HG03097 (cell line): ENCODE measurements around the gene MAML2.

Experiments
- ATAC-seq: cut with Tn5 transposase; IDR thresholded peaks from one replicate; pipeline ENCODE4 v1.9.1; 2021; ENCODE audit not compliant: unreplicated experiment, low FRiP score

The MAML2 gene

DNA sequence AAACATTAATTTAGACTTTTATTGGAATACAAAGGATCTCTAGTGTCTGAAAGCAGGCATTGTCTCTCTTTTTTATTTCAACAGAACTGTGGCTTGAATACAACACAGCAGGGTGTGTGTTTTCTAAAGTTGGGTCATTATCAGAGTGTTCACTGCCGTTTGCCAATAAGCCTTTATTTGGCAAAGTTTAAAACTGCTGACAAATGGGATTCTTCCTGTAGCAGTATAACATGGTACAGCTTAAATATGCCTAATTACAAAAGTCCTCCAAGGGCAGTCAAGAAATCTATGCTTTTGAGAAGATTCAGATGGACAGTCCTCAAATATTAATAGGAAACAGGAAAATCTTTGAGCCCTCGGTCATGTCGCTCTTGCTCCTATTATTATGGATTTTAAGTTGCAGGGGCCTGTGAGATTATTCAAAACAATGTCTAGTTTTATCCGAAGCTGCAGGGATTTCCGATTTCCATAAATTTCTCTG lies 199.9 kb downstream of the MAML2 start:
- ATAC-seq = no peak

GRCh38 chr11:96141626-96142025 lies 201.4 kb downstream of the MAML2 start:
- ATAC-seq = no peak

GRCh38 chr11:96139691-96140090 lies 203.3 kb downstream of the MAML2 start:
- no peak for ATAC-seq

DNA sequence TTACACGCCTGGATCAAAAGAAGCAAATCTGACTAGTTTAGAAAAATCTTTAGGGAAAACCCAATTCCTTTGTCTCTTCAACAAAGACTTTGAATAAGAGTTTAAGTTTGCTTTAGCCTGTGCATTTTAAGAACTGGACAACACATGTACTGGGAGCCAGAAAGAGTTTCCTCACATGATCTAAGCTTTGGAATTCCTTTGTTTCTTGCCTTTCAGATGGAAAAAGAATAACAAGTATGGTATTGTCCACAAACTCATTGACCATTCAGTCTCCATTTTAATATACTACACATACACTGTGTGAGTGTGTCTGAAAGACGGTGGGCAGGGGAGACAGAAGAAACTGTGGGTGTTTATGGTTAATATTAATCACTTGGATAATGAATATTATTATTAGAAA lies 205.6 kb downstream of the MAML2 start:
- ATAC-seq = no peak

- ATAC-seq = no peak
These were observed 206.2 kb downstream of the MAML2 start for GRCh38 chr11:96136613-96137298.

- no peak for ATAC-seq
These were observed 208.4 kb downstream of the MAML2 start for GRCh38 chr11:96134602-96135001.

GRCh38 chr11:96132437-96132836 lies 210.6 kb downstream of the MAML2 start:
- ATAC-seq = no peak

DNA sequence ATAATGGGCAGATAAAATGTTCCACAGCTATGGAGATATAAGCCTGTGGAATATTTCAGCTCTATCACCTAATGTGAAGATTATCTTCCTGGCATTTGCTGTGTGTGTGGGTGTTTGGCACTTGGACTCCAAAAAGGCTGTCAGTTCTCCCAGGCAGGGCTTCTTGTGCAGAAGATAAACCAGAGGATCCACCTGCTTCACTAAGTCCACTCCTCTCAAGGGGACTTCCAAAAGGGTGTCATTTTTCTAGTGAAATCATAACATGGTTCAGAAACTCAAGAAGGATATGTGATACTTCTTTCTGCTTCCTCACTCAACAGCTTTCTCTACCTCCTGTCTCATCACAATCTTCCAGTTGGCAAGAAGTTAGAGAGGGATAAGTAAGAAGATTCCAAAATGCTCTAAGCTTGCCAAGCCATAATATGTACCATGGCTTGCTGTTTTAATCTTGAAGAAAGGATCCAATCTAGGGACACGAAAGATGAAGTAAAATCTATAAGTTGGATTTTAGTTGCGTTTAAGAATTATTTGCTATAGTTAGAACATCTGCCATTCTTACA lies 212.9 kb downstream of the MAML2 start:
- no peak for ATAC-seq

GRCh38 chr11:96127596-96127959 lies 215.4 kb downstream of the MAML2 start:
- no peak for ATAC-seq

DNA sequence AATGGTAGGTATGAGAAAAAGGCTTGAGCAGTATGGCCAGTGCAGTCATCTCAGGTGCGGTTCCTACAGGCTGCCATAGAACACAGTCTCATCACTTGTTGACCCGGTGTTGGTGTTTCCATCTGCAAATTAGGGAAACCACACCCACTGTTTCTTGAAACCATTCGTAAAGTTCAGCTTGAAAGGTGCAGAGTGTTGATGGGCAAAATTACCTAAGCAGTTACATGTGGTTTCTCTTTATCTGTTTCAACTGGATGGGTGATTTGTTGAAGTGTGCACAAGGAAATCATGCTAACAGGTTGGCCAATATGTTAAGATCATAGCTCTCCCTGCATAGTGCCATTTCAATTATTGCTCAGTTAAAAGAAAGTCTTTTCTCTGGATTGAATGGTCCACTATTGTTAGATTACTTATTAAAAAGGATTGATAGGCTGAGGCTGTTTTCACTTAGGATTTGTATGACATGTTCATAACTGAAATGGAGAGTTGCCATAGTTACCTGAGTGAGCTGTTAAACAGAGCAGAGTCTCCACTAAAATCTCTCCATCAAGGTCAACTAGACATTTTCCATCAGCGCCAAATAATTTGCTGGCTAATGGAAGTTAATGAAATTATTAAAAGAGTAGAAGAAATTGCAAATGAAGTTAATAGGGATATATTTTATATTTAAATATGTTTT lies 215.9 kb downstream of the MAML2 start:
- no peak for ATAC-seq

GRCh38 chr11:96125400-96125799 lies 217.6 kb downstream of the MAML2 start:
- no peak for ATAC-seq

GRCh38 chr11:96124155-96124554 lies 218.8 kb downstream of the MAML2 start:
- no peak for ATAC-seq

DNA sequence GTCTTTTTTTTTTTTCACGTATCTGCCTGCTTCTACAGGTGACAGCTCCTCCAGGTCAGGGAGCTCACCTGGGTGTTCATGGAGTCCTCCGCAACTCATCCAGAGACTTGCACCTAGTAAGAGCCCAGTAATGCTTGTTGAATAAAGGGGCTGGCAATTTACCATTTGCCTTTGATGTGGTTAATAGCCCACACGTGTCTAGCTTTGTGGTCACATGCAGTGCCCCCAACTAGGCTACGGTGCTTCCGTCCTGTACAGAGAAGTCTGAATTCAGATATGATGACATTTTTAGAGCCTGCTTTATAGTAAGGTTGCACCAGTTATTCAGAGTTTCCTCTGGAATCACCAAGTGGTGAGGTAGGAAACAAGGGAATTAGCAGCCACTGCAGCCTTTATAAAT lies 219.7 kb downstream of the MAML2 start:
- ATAC-seq = no peak

GRCh38 chr11:96122601-96123074 lies 220.4 kb downstream of the MAML2 start:
- ATAC-seq = no peak

DNA sequence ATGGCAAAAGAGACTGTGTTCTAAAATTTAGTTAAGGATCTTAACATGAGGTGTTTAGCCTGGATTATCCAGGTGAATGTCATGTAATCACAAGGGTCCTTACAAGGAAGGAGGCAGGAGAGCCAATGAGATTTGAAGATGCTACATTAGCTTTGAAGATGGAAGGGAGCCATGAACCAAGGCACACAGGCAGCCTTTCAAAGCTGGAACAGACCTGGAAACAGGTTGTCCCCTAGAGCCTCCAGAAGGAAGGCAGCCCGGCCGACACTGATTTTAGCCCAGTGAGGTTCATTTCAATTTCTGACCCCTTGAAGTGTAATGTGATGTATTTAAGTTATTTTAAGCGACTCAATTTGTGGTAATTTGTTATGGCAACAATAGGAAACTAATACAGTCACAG lies 223.8 kb downstream of the MAML2 start:
- no peak for ATAC-seq

DNA sequence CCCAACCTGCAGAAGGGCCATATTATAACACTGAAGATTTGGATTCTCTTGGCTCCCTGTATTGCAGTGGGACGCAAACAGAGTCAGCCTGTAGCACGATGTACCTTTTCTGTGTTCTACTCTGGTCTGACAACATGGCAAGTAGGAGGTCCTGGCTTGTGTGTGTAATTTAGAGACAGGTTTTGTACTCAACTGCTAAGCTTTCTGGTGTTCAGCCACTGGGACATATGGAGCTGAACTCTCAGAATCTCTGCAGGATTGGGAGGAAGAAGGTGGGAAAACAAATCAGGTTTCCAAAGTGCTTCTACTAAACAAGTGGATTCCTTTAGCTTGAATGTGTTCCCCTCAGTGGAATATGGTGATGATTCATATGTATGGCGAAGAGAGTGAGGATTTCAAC lies 226.6 kb downstream of the MAML2 start:
- ATAC-seq = no peak

DNA sequence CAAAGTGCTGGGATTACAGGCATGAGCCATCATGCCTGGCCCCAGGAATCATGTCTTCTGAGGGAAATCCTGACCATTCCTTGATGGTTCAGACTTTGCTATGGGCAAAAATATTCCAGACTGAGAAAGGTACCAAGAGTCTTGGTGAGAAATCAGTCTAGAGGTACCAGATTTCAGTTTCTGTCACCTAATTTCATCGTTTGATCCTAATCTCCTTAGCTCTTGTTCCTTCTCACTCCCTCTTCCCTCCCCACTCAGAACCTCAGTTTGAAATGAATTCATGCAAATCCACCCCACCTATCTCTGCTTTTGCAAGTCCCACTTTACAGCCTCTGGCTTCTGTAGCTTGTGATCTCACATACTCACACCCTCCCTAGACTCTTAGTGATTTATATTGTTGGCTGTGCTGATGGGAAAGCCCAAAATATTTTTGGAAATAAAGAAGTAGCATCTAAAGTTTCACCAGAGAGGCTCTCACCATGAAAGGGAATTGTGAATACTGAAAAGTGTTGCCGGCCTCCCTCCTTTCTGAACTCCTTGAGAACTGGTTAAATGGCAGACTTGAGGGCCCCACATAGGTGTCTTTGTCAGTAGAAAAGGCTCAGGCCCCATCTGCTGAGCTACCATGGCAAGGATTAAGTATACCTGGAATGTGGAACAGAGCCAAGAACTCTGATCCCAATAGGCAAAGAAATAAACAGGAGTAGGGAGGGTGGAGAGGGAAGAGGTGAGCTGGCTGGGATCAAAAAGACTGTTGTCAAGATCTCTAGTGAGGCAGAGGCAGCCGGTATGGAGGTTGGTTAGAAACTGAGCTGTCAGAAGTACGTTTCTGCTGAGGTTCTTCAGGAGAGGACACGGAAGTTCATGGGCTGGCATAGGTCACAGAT lies 228.6 kb downstream of the MAML2 start:
- ATAC-seq = no peak

DNA sequence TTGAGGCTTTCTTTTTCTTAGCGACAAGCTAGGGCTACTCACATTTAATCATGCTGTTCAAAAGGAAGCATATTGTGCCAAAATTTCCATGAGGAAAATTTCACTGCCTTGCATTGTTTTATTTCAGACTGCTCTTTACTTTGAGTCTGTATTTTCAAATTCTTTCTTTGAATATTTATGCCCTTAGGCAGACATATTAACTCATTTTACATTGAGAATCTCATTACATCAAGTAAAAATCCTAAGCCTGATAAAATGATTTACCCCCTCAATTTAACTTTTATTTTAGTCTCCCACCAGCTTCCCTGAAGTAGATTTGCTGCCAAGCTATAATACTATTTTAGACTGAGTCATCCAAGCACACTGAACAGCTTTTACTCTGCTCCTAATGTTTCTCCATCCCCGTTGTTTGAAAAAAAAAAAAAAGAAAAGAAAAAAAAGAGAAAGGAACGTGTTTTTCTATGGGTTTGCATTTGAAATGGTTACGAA lies 229.8 kb downstream of the MAML2 start:
- ATAC-seq = no peak

GRCh38 chr11:96112192-96113128 lies 230.5 kb downstream of the MAML2 start:
- peak; percentile 87 for ATAC-seq

DNA sequence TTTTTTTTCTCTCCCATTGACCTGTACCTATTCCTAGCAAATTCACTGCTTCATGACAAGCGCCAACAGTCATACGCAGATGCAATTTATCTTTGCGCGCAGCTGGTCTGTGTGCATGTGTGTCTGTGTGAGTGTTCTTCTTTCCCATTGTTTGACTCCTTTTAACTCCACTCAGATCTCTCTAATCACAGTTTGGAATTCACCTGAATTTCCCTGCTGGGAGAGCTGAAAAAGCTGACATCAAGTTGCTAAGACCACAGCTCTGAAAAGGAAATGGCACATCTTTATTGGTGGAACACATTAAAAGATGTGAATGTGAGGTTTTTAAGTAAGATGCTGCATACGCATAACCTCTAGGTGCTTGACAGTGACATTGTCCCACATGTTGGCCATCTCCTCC lies 231.7 kb downstream of the MAML2 start:
- no peak for ATAC-seq
